GM21529 (cell line): ENCODE measurements around the gene LTK.

Experiments
- ATAC-seq: cut with Tn5 transposase; IDR thresholded peaks from one replicate; pipeline ENCODE4 v1.9.1; 2021; ENCODE audit not compliant: unreplicated experiment

Gene LTK

GRCh38 chr15:41499109-41499851 lies 14.3 kb downstream of the LTK start:
- no peak for ATAC-seq

DNA sequence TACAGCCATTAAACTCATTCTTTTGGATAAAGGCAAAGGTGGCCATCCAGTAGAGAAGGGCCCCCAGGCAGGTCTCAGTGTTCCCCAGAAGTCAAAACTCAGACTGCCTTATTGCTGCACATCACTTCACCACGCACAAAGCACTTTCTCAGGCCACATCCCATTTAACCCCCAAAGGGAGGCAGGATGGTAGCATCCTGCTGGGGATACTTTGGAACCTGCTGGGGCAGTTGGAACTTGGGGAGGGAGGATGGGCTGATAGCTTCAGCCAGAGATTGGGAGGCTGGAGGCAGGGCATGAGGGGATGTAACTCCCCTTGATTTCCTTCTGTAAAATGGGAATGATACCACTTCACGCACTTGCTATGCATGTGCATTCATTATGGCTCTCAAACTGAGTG lies 15.0 kb downstream of the LTK start:
- no peak for ATAC-seq

DNA sequence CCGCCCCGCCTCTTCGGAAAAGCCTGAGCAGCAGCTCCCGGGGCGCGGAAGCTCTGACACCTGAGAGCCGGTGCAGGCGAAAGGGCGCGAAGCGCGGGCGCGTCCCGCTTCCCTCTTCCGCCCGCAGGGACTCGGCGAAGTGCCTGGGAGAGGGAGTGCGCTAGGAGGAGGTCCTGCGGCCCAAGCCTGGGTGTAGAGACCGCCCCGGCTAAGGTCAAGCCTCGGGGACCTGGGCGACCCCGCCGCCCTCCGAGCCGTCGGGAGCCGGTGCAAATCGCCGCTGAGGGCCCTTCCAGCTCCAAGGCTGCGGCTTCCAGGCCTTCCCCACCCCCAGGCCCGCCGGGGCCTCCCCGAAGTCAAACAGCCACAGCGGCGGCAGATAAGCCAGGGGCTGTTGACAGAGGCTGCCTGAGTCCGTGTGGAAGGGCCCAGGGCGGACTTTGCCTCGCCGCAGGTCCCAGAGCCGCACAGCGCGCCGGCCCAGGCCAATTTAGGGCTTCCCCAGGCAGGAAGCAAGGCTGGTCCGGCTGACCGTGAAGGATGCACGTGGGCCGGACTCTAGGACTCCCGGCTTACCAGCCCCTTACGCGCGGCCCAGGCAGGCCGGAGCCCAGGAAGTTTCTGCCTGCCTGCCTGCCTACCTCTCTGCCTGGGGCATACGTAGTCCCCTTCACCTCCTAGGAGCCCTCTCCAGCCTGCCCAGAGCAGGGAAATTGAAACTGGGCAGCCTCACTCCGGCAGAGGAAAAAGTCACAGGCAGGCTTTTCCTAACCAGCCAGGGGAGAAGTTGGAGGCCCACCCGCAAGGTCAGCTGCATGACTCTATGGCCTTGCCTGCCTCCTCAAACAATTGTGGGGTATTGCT lies 17.7 kb downstream of the LTK start:
- ATAC-seq: no peak

DNA sequence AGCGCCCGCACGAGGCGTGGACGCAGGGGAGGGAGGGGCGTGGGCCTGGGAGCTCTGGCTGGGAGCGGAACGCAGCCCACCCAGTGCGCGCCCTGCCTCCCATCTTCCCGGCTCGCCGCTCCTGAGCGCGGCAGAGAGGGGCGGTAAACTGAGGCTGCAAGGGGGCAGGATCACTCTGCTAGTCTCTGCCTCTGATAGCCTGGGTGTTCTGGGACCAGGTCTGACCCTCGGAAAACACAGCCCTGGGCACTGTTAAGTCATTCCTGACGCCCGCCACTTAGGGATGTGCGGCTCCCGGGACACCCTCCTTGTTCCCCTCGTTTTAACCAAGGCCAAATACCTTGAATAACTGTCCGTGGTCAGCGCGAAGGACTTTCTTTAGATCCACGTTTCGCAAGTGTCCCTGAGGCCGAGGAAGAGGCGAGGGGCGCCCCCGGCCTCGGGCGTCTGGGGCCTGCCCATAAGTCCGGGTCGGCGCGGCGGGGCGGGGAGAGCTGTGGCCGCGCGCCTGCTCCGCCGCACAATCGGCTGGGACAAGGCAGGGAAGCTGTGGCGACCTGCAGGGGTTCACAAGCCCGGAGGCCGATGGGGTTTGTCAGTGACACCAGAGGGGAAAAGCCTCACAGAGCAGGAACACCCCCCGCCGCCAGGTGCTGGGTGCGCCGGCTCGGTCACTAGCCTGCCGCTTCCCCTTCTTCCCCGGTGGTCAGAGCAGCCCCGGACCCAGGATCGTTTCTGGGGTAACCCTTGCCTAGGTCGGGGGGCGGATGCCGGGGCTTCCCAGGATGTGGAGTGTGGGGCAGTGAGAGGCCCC lies 18.5 kb downstream of the LTK start:
- ATAC-seq: no peak

DNA sequence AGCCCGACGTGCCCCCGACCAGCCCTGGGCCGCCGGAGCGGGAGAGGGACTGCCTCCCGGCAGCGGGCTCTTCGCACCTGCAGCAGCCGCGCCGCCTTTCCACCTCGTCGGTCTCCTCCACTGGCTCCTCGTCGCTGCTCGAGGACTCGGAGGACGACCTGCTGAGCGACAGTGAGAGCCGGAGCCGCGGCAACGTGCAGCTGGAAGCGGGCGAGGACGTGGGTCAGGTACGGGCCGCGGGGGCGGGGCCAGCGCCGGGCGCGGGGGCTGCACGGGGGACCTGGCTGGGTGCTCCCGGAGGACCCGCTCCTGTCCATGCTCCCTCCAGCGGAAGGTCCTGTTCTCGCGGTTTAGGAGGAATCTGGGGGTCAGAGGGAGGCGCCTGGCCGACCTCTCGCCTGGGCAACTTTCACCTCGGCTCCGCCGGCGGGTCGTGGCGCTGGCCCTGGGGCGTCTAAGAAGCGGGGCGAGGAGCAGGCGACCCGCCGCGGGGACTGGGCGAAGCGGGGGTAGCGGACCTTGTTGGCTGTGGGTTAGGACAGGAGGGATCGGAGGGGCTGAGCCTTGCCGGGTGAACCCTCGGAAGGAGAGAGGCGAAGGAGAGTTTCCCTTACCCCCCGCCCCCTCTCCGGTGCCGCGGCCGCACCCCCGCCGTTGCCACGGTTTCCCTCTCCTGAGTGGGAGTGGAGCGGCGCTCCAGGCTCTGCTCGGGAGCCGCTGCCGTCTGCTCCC lies 19.3 kb downstream of the LTK start:
- peak; percentile 7 for ATAC-seq

- peak; percentile 18 for ATAC-seq
These were observed 19.8 kb downstream of the LTK start for GRCh38 chr15:41493902-41494189.

DNA sequence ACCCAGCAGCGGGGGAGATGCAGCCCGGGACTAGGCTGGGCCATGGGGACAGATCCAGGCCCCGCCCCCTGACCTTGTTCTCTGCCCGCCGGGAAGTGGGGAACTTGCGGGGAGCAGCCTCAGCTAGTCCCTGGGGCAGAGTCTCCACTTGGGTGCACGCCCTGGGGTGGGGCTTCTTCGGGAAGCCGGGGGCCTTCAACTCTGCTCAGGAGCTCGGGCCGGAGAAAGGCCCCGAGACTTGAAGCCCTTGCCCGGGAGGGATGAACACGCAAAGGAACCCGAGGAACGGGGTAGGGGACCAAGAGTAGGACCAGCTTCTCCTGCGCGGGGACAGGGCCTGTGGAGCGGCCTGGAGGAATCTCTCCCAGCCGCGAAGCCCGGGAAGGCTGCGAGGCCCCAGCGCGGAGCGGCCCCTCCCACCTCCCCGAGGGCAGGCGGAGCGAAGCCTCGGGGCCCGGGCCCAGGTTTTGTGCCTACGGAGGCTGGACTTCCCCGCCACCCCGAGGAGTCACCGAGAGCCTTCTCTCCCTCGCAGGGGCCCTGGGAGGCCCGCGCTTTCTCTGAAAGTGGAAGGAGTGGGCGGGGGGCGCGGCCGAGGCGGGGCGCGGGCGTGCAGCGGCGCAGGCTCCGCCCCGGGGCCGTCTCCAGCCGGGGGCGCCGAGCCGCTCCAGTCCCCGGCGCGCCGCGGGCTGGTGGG lies 20.3 kb downstream of the LTK start, which contains the start of gene ITPKA:
Gene ITPKA (plus strand): TSS at position 670 of the 697 bp plus-strand sequence. CDS start 54 bp downstream, outside the sequence.
- ATAC-seq: peak; percentile 73

GRCh38 chr15:41492597-41493204 lies 20.9 kb downstream of the LTK start:
- ATAC-seq: no peak

DNA sequence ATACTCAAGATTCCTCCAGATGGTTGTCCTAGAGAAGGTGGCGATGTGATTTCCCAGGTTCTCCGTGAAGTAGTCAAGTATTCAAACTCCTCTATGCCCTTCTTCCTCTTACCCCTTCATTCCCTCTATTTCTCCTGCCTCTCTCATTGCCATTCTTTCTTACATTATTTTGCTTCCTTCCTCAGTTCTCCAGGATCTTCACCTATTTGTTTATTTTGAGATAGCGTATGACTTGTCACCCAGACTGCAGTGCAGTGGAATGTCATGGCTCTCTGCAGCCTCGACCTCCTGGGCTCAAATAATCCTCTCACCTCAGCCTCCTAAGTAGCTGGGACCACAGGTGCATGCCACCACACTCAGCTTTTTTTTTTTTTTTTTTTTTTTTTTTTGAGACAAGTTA lies 21.7 kb downstream of the LTK start:
- no peak for ATAC-seq

- no peak for ATAC-seq
These were observed 23.3 kb downstream of the LTK start for GRCh38 chr15:41490355-41490754.

DNA sequence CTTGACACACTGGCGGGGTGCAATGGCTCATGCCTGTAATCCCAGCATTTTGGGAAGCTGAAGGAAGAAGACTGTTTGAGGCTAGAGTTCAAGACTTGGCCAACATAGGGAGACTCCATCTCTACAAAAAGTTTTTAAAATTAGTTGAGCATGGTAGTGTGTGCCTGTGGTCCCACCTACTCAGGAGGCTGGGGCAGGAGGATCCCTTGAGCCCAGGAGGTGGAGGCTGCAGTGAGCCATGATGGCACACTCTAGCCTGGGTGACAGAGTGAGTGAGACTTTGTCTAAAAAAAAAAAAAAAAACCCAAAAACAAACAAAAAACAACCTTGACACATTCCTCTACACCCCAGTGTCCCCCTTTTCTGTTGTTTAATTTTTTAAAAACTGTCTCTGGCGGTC lies 24.0 kb downstream of the LTK start:
- no peak for ATAC-seq

GRCh38 chr15:41487802-41488201 lies 25.8 kb downstream of the LTK start:
- ATAC-seq: no peak

DNA sequence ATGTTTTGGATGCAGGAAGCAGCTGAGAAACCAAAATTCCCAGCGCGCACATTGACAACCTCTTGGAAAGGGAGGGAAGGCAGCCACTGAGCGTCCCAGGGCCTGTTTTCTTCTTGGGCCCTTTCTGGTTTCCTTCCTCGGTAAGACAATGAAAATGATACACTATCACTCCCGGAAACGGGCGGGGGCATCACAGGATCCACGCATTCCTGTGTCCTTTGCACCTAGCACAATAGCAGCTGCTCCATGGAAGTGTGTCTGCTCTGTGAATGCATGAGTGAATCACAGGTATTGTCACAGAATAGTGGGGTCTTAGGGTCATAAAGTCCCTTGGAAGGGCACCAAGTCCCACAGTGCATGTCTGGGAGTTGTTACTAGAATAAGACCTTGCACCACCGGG lies 26.2 kb downstream of the LTK start:
- no peak for ATAC-seq

DNA sequence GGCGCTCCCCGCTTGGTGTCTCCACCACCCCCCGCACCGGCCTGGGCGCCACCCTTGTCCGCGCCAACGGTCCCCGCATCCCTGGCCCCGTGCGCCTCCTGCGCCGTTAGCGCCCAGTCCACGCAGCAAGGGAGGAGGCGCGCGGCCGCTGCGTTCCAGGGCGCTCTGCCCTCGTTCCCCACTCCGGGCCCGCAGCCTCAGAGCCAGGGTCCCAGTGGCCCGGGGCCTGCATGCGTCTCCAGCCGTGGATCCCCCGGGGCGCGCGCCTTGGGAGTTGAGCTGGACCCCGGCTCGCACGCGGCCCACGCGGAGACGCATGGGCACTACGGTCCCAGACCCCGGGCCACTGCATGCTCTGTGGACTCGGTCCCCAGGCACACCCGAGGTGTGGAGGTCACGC lies 27.3 kb downstream of the LTK start:
- ATAC-seq: no peak

DNA sequence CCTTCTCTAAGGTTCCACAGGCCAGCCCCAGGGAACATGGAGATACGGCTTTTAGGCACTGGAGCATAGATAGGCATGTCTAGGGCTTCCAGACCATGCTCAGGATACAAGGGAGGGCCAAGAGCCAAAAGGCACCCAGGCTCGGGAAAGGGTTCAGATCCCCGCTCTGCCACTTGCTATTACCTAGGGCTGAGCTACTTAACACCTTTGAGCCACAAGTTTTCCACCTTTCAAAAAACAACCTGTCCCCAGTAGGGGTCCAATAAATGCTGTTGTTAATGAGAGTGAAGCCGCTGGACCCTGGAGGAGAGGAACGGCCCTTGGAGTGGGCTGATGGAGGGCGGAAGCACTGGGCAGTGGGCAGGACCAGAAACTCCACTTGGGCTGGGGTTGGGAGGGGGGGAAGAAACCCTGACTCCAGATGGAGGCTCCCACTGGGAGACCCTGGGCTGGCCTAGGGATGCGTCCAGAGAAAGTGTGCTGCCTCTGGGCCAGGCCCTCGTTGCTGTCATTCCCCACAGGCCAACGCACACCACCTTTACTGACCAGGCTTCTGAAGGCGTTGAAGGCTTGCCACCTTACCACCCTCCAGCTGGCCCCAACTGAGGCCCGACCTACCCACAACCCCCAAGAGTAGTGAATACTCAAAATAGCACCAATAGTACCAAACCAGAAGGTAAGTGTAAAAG lies 28.5 kb downstream of the LTK start:
- ATAC-seq: no peak

DNA sequence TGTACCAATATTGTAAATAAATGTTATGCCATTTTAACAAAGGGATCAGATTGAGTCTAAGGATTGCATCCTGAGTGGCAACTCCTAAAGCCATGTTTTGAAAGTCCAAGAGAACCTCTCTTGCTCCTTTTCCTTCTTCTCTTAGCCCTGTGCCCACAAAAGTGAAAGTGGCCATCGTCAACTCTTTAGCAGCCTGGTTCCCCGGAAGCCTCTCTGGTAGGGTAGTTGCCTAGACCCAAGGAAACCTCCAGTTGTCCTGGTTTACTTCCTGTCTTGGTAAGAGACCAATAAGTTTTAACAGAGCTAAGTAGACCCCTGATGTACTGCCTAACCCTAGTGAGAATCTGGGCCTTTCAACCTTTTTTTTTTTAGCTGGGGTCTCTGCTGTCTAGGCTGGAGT lies 30.1 kb downstream of the LTK start:
- no peak for ATAC-seq

DNA sequence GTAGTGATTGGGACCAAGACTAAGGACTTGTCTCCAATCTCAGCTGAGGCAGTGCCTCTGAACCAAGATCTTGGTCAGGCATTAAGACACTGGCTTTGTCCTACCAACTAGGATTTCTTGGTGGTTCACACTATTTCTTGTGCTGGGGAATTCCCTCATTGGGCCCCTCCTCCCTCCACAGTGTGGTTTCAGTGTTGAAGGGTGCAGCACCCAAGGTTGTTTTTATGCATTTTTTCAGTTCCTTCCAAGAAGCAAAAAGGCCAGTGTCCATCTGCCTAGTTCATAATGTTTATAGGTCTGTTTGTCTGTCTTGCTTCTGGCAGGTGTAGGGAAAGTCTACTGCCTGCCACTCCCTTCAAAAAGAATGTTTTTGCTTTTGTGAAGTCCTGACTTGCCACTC lies 30.5 kb downstream of the LTK start:
- peak; percentile 82 for ATAC-seq

GRCh38 chr15:41482110-41482877 lies 31.3 kb downstream of the LTK start:
- no peak for ATAC-seq
